Uterus (tissue), 2 donors: ENCODE measurements around the gene SSC4D.

Experiments
- POLR2A ChIP-seq, 2 donors: fragments of 450-650 bp; IDR thresholded peaks; one replicate each; pipeline ENCODE4 v1.6.1; 2016; ENCODE audit warnings: antibody characterized with exemption in 2 of 2, mild to moderate bottlenecking in 1 of 2, moderate library complexity in 1 of 2
- TF ChIP-seq, protein P1 (sequence below), 4 experiments: fragments of 200-600 bp in 2 of 4; fragments of 450-650 bp in 2 of 4; sonication (generic) in 2 of 4; IDR thresholded peaks; one replicate each; pipeline ENCODE4 v1.5.1; 2016 to 2019; ENCODE audit warnings: antibody characterized with exemption in 4 of 4, mild to moderate bottlenecking in 2 of 4, moderate library complexity in 1 of 4

DNA sequence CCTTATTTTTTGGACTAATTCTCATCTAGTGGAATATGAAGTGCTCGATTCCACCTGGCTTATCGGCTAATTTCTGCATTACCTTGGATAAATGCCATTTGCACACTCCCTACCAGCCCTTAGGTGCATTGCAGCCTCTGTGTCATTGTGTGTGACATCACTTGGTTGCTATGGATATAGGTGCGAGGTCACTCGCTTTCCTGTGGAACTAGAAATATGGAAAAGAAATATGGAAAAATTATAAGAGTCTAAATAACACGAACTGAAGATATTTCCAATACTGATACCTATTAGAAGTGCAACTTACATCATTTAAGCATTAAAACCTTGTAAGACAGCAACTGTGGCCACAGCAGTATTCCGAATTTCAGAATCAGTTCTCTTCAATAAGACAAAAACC, 52.7 kb downstream of the SSC4D start:
- TF ChIP-seq, protein P1, sequence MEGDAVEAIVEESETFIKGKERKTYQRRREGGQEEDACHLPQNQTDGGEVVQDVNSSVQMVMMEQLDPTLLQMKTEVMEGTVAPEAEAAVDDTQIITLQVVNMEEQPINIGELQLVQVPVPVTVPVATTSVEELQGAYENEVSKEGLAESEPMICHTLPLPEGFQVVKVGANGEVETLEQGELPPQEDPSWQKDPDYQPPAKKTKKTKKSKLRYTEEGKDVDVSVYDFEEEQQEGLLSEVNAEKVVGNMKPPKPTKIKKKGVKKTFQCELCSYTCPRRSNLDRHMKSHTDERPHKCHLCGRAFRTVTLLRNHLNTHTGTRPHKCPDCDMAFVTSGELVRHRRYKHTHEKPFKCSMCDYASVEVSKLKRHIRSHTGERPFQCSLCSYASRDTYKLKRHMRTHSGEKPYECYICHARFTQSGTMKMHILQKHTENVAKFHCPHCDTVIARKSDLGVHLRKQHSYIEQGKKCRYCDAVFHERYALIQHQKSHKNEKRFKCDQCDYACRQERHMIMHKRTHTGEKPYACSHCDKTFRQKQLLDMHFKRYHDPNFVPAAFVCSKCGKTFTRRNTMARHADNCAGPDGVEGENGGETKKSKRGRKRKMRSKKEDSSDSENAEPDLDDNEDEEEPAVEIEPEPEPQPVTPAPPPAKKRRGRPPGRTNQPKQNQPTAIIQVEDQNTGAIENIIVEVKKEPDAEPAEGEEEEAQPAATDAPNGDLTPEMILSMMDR (IDR thresholded peaks at IDR 0.05) = peak in 1 of 4 experiments; percentile 17
- TF ChIP-seq POLR2A (IDR thresholded peaks at IDR 0.05) = no peak
